Panc1 (cell line): ENCODE data around the gene ERFL.

Experiments
- CTCF ChIP-seq: fragments of 450-650 bp; IDR thresholded peaks from 2 replicates; pipeline ENCODE4 v1.5.1; 2017; ENCODE audit warnings: mild to moderate bottlenecking
- TF ChIP-seq, protein P1 (sequence below), 2 experiments: IDR thresholded peaks; 2 replicates each; pipeline ENCODE4 v1.6.1; 2011 to 2012; ENCODE audit warnings: low read depth in 2 of 2, control low read depth in 1 of 2, low read length in 1 of 2, mild to moderate bottlenecking in 1 of 2, moderate library complexity in 1 of 2; ENCODE audit not compliant: insufficient read depth in 1 of 2

GRCh38 chr19:41889896-41890295 is 38.4 kb downstream of the ERFL start:
- no peak for TF ChIP-seq CTCF
- TF ChIP-seq, protein P1, sequence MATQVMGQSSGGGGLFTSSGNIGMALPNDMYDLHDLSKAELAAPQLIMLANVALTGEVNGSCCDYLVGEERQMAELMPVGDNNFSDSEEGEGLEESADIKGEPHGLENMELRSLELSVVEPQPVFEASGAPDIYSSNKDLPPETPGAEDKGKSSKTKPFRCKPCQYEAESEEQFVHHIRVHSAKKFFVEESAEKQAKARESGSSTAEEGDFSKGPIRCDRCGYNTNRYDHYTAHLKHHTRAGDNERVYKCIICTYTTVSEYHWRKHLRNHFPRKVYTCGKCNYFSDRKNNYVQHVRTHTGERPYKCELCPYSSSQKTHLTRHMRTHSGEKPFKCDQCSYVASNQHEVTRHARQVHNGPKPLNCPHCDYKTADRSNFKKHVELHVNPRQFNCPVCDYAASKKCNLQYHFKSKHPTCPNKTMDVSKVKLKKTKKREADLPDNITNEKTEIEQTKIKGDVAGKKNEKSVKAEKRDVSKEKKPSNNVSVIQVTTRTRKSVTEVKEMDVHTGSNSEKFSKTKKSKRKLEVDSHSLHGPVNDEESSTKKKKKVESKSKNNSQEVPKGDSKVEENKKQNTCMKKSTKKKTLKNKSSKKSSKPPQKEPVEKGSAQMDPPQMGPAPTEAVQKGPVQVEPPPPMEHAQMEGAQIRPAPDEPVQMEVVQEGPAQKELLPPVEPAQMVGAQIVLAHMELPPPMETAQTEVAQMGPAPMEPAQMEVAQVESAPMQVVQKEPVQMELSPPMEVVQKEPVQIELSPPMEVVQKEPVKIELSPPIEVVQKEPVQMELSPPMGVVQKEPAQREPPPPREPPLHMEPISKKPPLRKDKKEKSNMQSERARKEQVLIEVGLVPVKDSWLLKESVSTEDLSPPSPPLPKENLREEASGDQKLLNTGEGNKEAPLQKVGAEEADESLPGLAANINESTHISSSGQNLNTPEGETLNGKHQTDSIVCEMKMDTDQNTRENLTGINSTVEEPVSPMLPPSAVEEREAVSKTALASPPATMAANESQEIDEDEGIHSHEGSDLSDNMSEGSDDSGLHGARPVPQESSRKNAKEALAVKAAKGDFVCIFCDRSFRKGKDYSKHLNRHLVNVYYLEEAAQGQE (IDR thresholded peaks at IDR 0.05; ENCODE audit: insufficient read depth in 1 of 2, low read depth in 2 of 2, low read length in 1 of 2), result no peak
